Upper lobe of left lung (tissue), 6 donors: ENCODE data around the gene GASK1A. TPM values are rescaled to one million over a fixed set of nuclear protein-coding genes. Genes with fewer than 3 reads are reported as not detected.

Experiments used
- ATAC-seq, 2 donors: fragments of 200-7000 bp; cut with Tn5 transposase; one replicate each; pipeline ENCODE4 v1.9.1; 2022; ENCODE audit warnings: mild to moderate bottlenecking in 2 of 2, moderate library complexity in 2 of 2; ENCODE audit not compliant: low FRiP score in 2 of 2
- DNase-seq, 2 donors: peaks; one replicate each; pipeline ENCODE4 v3.0.0-alpha.2; 2019 to 2020
- H3K27ac ChIP-seq, 4 donors: fragments of 200-600 bp; sonication (generic); one replicate each; pipeline ENCODE4 v1.5.1; 2016 to 2019
- H3K27me3 ChIP-seq, 4 donors: fragments of 200-600 bp; sonication (generic); one replicate each; pipeline ENCODE4 v1.5.1; 2017 to 2019
- H3K36me3 ChIP-seq, 4 donors: fragments of 200-600 bp; sonication (generic); one replicate each; pipeline ENCODE4 v1.5.1; 2016 to 2019
- H3K4me1 ChIP-seq, 4 donors: fragments of 200-600 bp; sonication (generic); one replicate each; pipeline ENCODE4 v1.5.1; 2018 to 2019
- H3K4me3 ChIP-seq, 4 donors: fragments of 200-600 bp; sonication (generic); one replicate each; pipeline ENCODE4 v1.5.1; 2017 to 2019; ENCODE audit warnings: mild to moderate bottlenecking in 2 of 4, moderate library complexity in 1 of 4
- H3K9me3 ChIP-seq, 4 donors: fragments of 200-600 bp; sonication (generic); one replicate each; pipeline ENCODE4 v1.5.1; 2018 to 2019
- CTCF ChIP-seq, 6 experiments: fragments of 450-650 bp in 4 of 6; fragments of 200-600 bp in 2 of 6; sonication (generic) in 2 of 6; IDR thresholded peaks; one replicate each; pipeline ENCODE4 v1.5.1; 2016 to 2019; ENCODE audit warnings: antibody characterized with exemption in 6 of 6
- EP300 ChIP-seq, 4 donors: sonication (generic); formaldehyde crosslinking; IDR thresholded peaks; one replicate each; pipeline ENCODE4 v1.5.1; 2017; ENCODE audit warnings: antibody characterized with exemption in 4 of 4, control low read depth in 2 of 4
- POLR2A ChIP-seq, 4 donors: fragments of 450-650 bp; IDR thresholded peaks; one replicate each; pipeline ENCODE4 v1.5.1; 2016 to 2017; ENCODE audit warnings: antibody characterized with exemption in 4 of 4, mild to moderate bottlenecking in 2 of 4
- POLR2AphosphoS5 ChIP-seq, 2 donors: sonication (generic); formaldehyde crosslinking; IDR thresholded peaks; one replicate each; pipeline ENCODE4 v1.5.1; 2017; ENCODE audit warnings: antibody characterized with exemption in 2 of 2
- WGBS, 2 donors: methylation state at CpG; one replicate each; pipeline ENCODE4 v1.1.5; 2017 to 2018; 5-methylcytosine and 5-hydroxymethylcytosine counted together
- total RNA-seq, 6 donors: library from RNA; depleted of rRNA in 4 of 6; stranded (reverse); fragments of >200 nt in 4 of 6; gene quantifications; one replicate each; pipeline versions ENCODE4 v1.1.0 to v1.2.1, GENCODE V29; 2016 to 2021
- donor health status: DM: no; HTN: no; CAD: no; lungs with moderate emphysema.
- donor health status: DM: no; HTN: yes; CAD: no; lungs with severe emphysema.

GASK1A gene
- total RNA-seq, 6 donors from 2014 or later = 2.5 to 9.4 (median 7.7) TPM

- WGBS, 2 donors = 35 to 38% methylated on average over 4 of the region's 4 CpGs
- no peaks in the 10 kb centered on the region for H3K36me3 ChIP-seq
- DNase-seq (peak in 1 of 2 donors; percentile 33), ATAC-seq (peak in 1 of 2 donors; percentile 55)
- H3K4me3 ChIP-seq = no peak overlapping the region
- TF ChIP-seq CTCF (IDR thresholded peaks at IDR 0.05) = no peak
- no peak for TF ChIP-seq POLR2A (IDR thresholded peaks at IDR 0.05)
- no peak for TF ChIP-seq EP300 (IDR thresholded peaks at IDR 0.05)
- TF ChIP-seq POLR2AphosphoS5 (IDR thresholded peaks at IDR 0.05) = no peak
- H3K27me3 ChIP-seq = no peaks in the 10 kb centered on the region
- peaks cover 0 to 7% (median 0%) of the 10 kb centered on the region in 4 donors for H3K4me1 ChIP-seq
- no peaks in the 10 kb centered on the region for H3K9me3 ChIP-seq
- peak overlapping the region in 1 of 4 donors; percentile 27 for H3K27ac ChIP-seq
Observed at GRCh38 chr3:43031485-43031884, 52.4 kb downstream of the GASK1A start.

GRCh38 chr3:43031889-43032545 lies 52.9 kb downstream of the GASK1A start:
- peaks cover 0 to 7% (median 0%) of the 10 kb centered on the region in 4 donors for H3K4me1 ChIP-seq
- H3K9me3 ChIP-seq = no peaks in the 10 kb centered on the region
- 91 to 96% methylated on average over 16 of the region's 16 CpGs for WGBS, 2 donors
- ATAC-seq (no peak), DNase-seq (peak in 1 of 2 donors; percentile 50)
- H3K36me3 ChIP-seq = no peaks in the 10 kb centered on the region
- H3K4me3 ChIP-seq = no peak overlapping the region
- no peak for TF ChIP-seq CTCF (IDR thresholded peaks at IDR 0.05)
- no peak for TF ChIP-seq POLR2AphosphoS5 (IDR thresholded peaks at IDR 0.05)
- no peak for TF ChIP-seq EP300 (IDR thresholded peaks at IDR 0.05)
- no peak for TF ChIP-seq POLR2A (IDR thresholded peaks at IDR 0.05)
- peak overlapping the region in 1 of 4 donors; percentile 27 for H3K27ac ChIP-seq
- no peaks in the 10 kb centered on the region for H3K27me3 ChIP-seq

- 94 to 98% methylated on average over 21 to 23 of the region's 23 CpGs for WGBS, 2 donors
- Histone ChIP-seq H3K4me1 (peaks cover 0 to 7% (median 0%) of the 10 kb centered on the region in 4 donors), H3K27ac (no peak overlapping the region), H3K4me3 (no peak overlapping the region), H3K27me3 (no peaks in the 10 kb centered on the region), H3K9me3 (no peaks in the 10 kb centered on the region), H3K36me3 (no peaks in the 10 kb centered on the region)
- no peak for TF ChIP-seq EP300 (IDR thresholded peaks at IDR 0.05)
- TF ChIP-seq CTCF (IDR thresholded peaks at IDR 0.05) = no peak
- TF ChIP-seq POLR2A (IDR thresholded peaks at IDR 0.05) = no peak
- TF ChIP-seq POLR2AphosphoS5 (IDR thresholded peaks at IDR 0.05) = no peak
- ATAC-seq = no peak
- peak in 1 of 2 donors; percentile 67 for DNase-seq
Observed at GRCh38 chr3:43032646-43033628, 53.8 kb downstream of the GASK1A start.

GRCh38 chr3:43034200-43034599 lies 55.1 kb downstream of the GASK1A start:
- Histone ChIP-seq H3K4me1 (peaks cover 0 to 7% (median 0%) of the 10 kb centered on the region in 4 donors), H3K9me3 (no peaks in the 10 kb centered on the region), H3K27me3 (no peaks in the 10 kb centered on the region), H3K36me3 (no peaks in the 10 kb centered on the region), H3K4me3 (no peak overlapping the region), H3K27ac (no peak overlapping the region)
- no peak for DNase-seq
- 71 to 87% methylated on average over 4 of the region's 4 CpGs for WGBS, 2 donors
- no peak for ATAC-seq
- TF ChIP-seq POLR2A (IDR thresholded peaks at IDR 0.05) (no peak), EP300 (IDR thresholded peaks at IDR 0.05) (no peak), POLR2AphosphoS5 (IDR thresholded peaks at IDR 0.05) (no peak), CTCF (IDR thresholded peaks at IDR 0.05) (no peak)
